ENCODE measurements around the gene FDCSP. TPM values are rescaled to one million over a fixed set of nuclear protein-coding genes. Genes with fewer than 3 reads are reported as not detected.

FDCSP gene
- total and polyA plus RNA-seq, 2 of the 13 experiments (the other 11 are each of a cell fraction or from before 2014, with no cell fraction given) = not detected

GRCh38 chr4:70182517-70183167, 43.3 kb upstream of the FDCSP start (continued):
- TF ChIP-seq SNAPC4 (CRISPR knock-in tag; IDR thresholded peaks at IDR 0.05) = no peak
- peak; percentile 74 for TF ChIP-seq CEBPG (CRISPR knock-in tag; IDR thresholded peaks at IDR 0.05)
- no peak for TF ChIP-seq ARNT2 (CRISPR knock-in tag; IDR thresholded peaks at IDR 0.05; ENCODE audit: low read depth)
- no peak for TF ChIP-seq ZNF3 (CRISPR knock-in tag; IDR thresholded peaks at IDR 0.05)
- peak; percentile 10; the same call in 1 of the 2 replicates for TF ChIP-seq STAG1 (CRISPR knock-in tag; IDR thresholded peaks at IDR 0.05)
- TF ChIP-seq EEA1 (CRISPR knock-in tag; IDR thresholded peaks at IDR 0.05; ENCODE audit: borderline replicate concordance) = no peak
- TF ChIP-seq HIC2 (CRISPR knock-in tag; IDR thresholded peaks at IDR 0.05; ENCODE audit: low read depth) = no peak
- TF ChIP-seq ATF2 (CRISPR knock-in tag; IDR thresholded peaks at IDR 0.05) = peak; percentile 87
- no peak for TF ChIP-seq ZNF34 (CRISPR knock-in tag; IDR thresholded peaks at IDR 0.05; ENCODE audit: borderline replicate concordance)
- TF ChIP-seq POLR2AphosphoS5 (IDR thresholded peaks at IDR 0.05; ENCODE audit: low read depth, low read length) = no peak
- no peak for TF ChIP-seq E2F5 (CRISPR knock-in tag; conservative IDR thresholded peaks at IDR 0.05)
- TF ChIP-seq MLLT10 (CRISPR knock-in tag; IDR thresholded peaks at IDR 0.05) = no peak
- peak; percentile 99 for TF ChIP-seq NCOA2 (CRISPR knock-in tag; IDR thresholded peaks at IDR 0.05)
- TF ChIP-seq IRF1 (CRISPR knock-in tag; IDR thresholded peaks at IDR 0.05; ENCODE audit: low read depth) = no peak
- TF ChIP-seq MEIS2 (CRISPR knock-in tag; IDR thresholded peaks at IDR 0.05) = peak; percentile 40; the same call in 1 of the 2 replicates
- TF ChIP-seq GTF3A (CRISPR knock-in tag; conservative IDR thresholded peaks at IDR 0.05) = no peak
- no peak for TF ChIP-seq ZNF766 (CRISPR knock-in tag; IDR thresholded peaks at IDR 0.05; ENCODE audit: borderline replicate concordance)
- peak; percentile 83 for TF ChIP-seq HNF4G (IDR thresholded peaks at IDR 0.05; ENCODE audit: borderline replicate concordance, low read depth, low read length)
- TF ChIP-seq HNF4G (CRISPR knock-in tag; IDR thresholded peaks at IDR 0.05; ENCODE audit: borderline replicate concordance, low read depth) = no peak; the same call in 1 of the 2 replicates
- peak; percentile 53; the same call in 1 of the 2 replicates for TF ChIP-seq FOSL1 (CRISPR knock-in tag; IDR thresholded peaks at IDR 0.05; ENCODE audit: borderline replicate concordance)
- peak; percentile 38; the same call in 1 of the 2 replicates for TF ChIP-seq DMAP1 (CRISPR knock-in tag; IDR thresholded peaks at IDR 0.05)
- TF ChIP-seq ZNF672 (CRISPR knock-in tag; IDR thresholded peaks at IDR 0.05) = no peak

Data from HepG2 (cell line).